Heart right ventricle (tissue), 16 donors: ENCODE data around the gene DHX36. TPM values are rescaled to one million over a fixed set of nuclear protein-coding genes. Genes with fewer than 3 reads are reported as not detected.

Experiments used
- ATAC-seq, 8 donors: fragments of 200-7000 bp; cut with Tn5 transposase; one replicate each; pipeline ENCODE4 v1.9.1; 2020; ENCODE audit warnings: mild to moderate bottlenecking in 8 of 8, moderate library complexity in 8 of 8, moderate number of reproducible peaks in 1 of 8
- DNase-seq, 2 donors: peaks; one replicate each; pipeline ENCODE4 v3.0.0-alpha.2; 2020
- H3K27ac ChIP-seq, 10 donors: fragments of 200-600 bp; sonication (generic) in 2 of 10; one replicate each; pipeline versions ENCODE4 v1.5.0 to v1.8.0; 2020 to 2022; ENCODE audit warnings: mild to moderate bottlenecking in 3 of 10
- H3K27me3 ChIP-seq, 7 donors: fragments of 200-600 bp; one replicate each; pipeline ENCODE4 v1.8.0; 2021 to 2022; ENCODE audit warnings: mild to moderate bottlenecking in 2 of 7
- H3K36me3 ChIP-seq, 9 donors: fragments of 200-600 bp; sonication (generic) in 1 of 9; one replicate each; pipeline versions ENCODE4 v1.5.0 to v1.8.0; 2020 to 2022; ENCODE audit warnings: mild to moderate bottlenecking in 2 of 9
- H3K4me1 ChIP-seq, 9 donors: fragments of 200-600 bp; sonication (generic) in 1 of 9; one replicate each; pipeline versions ENCODE4 v1.5.0 to v1.8.0; 2020 to 2022; ENCODE audit warnings: mild to moderate bottlenecking in 4 of 9
- H3K4me3 ChIP-seq, 10 donors: fragments of 200-600 bp; sonication (generic) in 2 of 10; one replicate each; pipeline versions ENCODE4 v1.5.0 to v1.8.0; 2020 to 2022; ENCODE audit warnings: mild to moderate bottlenecking in 7 of 10, moderate library complexity in 2 of 10
- H3K9me3 ChIP-seq, 11 donors: fragments of 200-600 bp in 10 of 11; sonication (generic) in 2 of 11; one replicate each; pipeline versions ENCODE4 v1.5.0 to v1.8.0; 2013 to 2022; ENCODE audit warnings: mild to moderate bottlenecking in 2 of 11, control low read depth in 1 of 11, moderate library complexity in 1 of 11
- CTCF ChIP-seq, 9 donors: fragments of 200-600 bp; sonication (generic) in 2 of 9; IDR thresholded peaks; one replicate each; pipeline versions ENCODE4 v1.5.0 to v1.8.0; 2021 to 2022; ENCODE audit warnings: antibody characterized with exemption in 9 of 9, mild to moderate bottlenecking in 5 of 9, moderate library complexity in 1 of 9
- WGBS, 2 donors: extraction: QIAGEN DNeasy Blood & Tissue Kit; methylation state at CpG; one replicate each; pipeline ENCODE4 v1.1.7; 2013; ENCODE audit warnings: inconsistent platforms in 1 of 2; 5-methylcytosine and 5-hydroxymethylcytosine counted together
- intact Hi-C, 10 donors: fragments of 100-400 bp; cut with DNase I; formaldehyde crosslinking; loops; one replicate each; pipeline versions ENCODE4 v1.11.1 to v1.14.2; 2022
- polyA plus RNA-seq, 2 donors: library from polyadenylated mRNA; stranded (reverse); fragments of 200-250 nt; gene quantifications; one replicate each; pipeline ENCODE4 v1.2.3, GENCODE V29; 2013
- total RNA-seq, 10 donors: library from RNA; stranded (reverse); fragmentation: NEBNext Ultra II Directional in 3 of 10; extraction: Animal tissue kit (Norgen Biotek cat#: 25700) in 3 of 10; gene quantifications; one replicate each; pipeline versions ENCODE4 v1.2.1 to v1.2.4, GENCODE V29; 2021 to 2023
- donor health status: Arrhythmogenic right ventricular cardiomyopathy.
- donor health status: ischemic (EF 13 %, LVEDD 7.1; RV severe dilation, severe dysfunction).
- donor health status: healthy with polysubstance abuse.
- donor health status: DM: no; HTN: yes; CAD: no.
- donor health status: DM: no; HTN: no; CAD: no.
- donor health status: ischemic (EF 25% LVEDD 6.9; RV normal size, moderate dysfunction).
- donor health status: ischemic (EF 25% LVEDD 5.7; RV mildly dilated, moderate dysfunction).
- donor health status: healthy.
- donor health status: DM: yes; HTN: yes; CAD: no.
- donor health status: Ischemic cardiomyopathy.
- donor health status: ischemic (EF 35%, LVEDD 5.7; RV mildly dilated, moderate dysfunction).
- donor health status: nonischemic (EF 11% LVEDD 7.7; RV severe dilation, severe dysfunction).
- donor health status: DM: yes; HTN: yes; CAD: no.
- donor health status: PGD.
- donor health status: ischemic (EF 29% LVEDD 5.4; RV normal size, mild dysfunction).
- donor health status: nonischemic (EF 23%, LVEDD 6.1; RV moderate dilation, normal function).

DHX36 gene
- total and polyA plus RNA-seq, 12 donors, result 22.3 to 51.2 (median 39.4) TPM

GRCh38 chr3:154324919-154325318, 632 bp upstream of the DHX36 start:
- peaks cover 0 to 46% (median 36%) of the 10 kb centered on the region in 9 donors for H3K4me1 ChIP-seq
- H3K27me3 ChIP-seq, result peaks cover 0 to 2% (median 0%) of the 10 kb centered on the region in 7 donors
- ATAC-seq, result peak in 1 of 8 donors; percentile 16
- no peaks in the 10 kb centered on the region for H3K36me3 ChIP-seq
- peak overlapping the region in 9 of 10 donors; percentile 63 to 79 (median 76) for H3K4me3 ChIP-seq
- DNase-seq, result no peak
- WGBS, 2 donors, result 85 to 91% methylated on average over 3 of the region's 3 CpGs
- peak overlapping the region; percentile 63 to 95 (median 87) for H3K27ac ChIP-seq
- intact Hi-C loops, result no loop called here
- no peak for TF ChIP-seq CTCF (IDR thresholded peaks at IDR 0.05)
- H3K9me3 ChIP-seq, result no peaks in the 10 kb centered on the region

GRCh38 chr3:154316974-154317767, 7.1 kb downstream of the DHX36 start:
- no peaks in the 10 kb centered on the region for H3K27me3 ChIP-seq
- peaks cover 0 to 56% (median 37%) of the 10 kb centered on the region in 9 donors for H3K4me1 ChIP-seq
- TF ChIP-seq CTCF (IDR thresholded peaks at IDR 0.05), result no peak
- H3K4me3 ChIP-seq, result no peak overlapping the region
- ATAC-seq (no peak), DNase-seq (no peak)
- H3K27ac ChIP-seq, result no peak overlapping the region
- peaks cover 0 to 40% (median 19%) of the 10 kb centered on the region in 9 donors for H3K36me3 ChIP-seq
- WGBS, 2 donors, result 81 to 84% methylated on average over 5 of the region's 5 CpGs
- intact Hi-C loops, result no loop called here
- H3K9me3 ChIP-seq, result no peaks in the 10 kb centered on the region

- DNase-seq, result no peak
- intact Hi-C loops, result no loop called here
- Histone ChIP-seq H3K27me3 (no peaks in the 10 kb centered on the region), H3K36me3 (peaks cover 0 to 69% (median 19%) of the 10 kb centered on the region in 9 donors), H3K27ac (no peak overlapping the region), H3K4me3 (no peak overlapping the region), H3K4me1 (peaks cover 0 to 26% (median 16%) of the 10 kb centered on the region in 9 donors), H3K9me3 (no peaks in the 10 kb centered on the region)
- no peak for ATAC-seq
- no peak for TF ChIP-seq CTCF (IDR thresholded peaks at IDR 0.05)
- 79 to 83% methylated on average over 1 of the region's 1 CpG for WGBS, 2 donors
These were observed 10.1 kb downstream of the DHX36 start for GRCh38 chr3:154314152-154314551.

GRCh38 chr3:154310840-154311239, 13.4 kb downstream of the DHX36 start:
- H3K36me3 ChIP-seq, result peaks cover 0 to 97% (median 29%) of the 10 kb centered on the region in 9 donors
- no peaks in the 10 kb centered on the region for H3K9me3 ChIP-seq
- no peaks in the 10 kb centered on the region for H3K27me3 ChIP-seq
- intact Hi-C loops, result no loop called here
- no peak overlapping the region for H3K4me3 ChIP-seq
- no peak overlapping the region for H3K27ac ChIP-seq
- TF ChIP-seq CTCF (IDR thresholded peaks at IDR 0.05), result no peak
- DNase-seq (no peak), ATAC-seq (no peak)
- no peaks in the 10 kb centered on the region for H3K4me1 ChIP-seq
